KMS-11 (cell line): ENCODE measurements around the gene KDR.

Experiments
- H2AFZ ChIP-seq: fragments of 200-600 bp; sonication (generic); 2 replicates; pipeline ENCODE4 v1.6.1; 2016; ENCODE audit warnings: antibody characterized with exemption, mixed run types, low read depth
- H3K27ac ChIP-seq: fragments of 200-600 bp; sonication (generic); 2 replicates; pipeline ENCODE4 v1.6.1; 2016; ENCODE audit warnings: mild to moderate bottlenecking, mixed run types
- H3K27me3 ChIP-seq: fragments of 200-600 bp; sonication (generic); 2 replicates; pipeline ENCODE4 v1.6.1; 2017; ENCODE audit warnings: mild to moderate bottlenecking, low read depth, mixed run types, moderate library complexity; ENCODE audit not compliant: insufficient read depth
- H3K36me3 ChIP-seq: fragments of 200-600 bp; sonication (generic); 2 replicates; pipeline ENCODE4 v1.6.1; 2017; ENCODE audit warnings: mild to moderate bottlenecking, mixed run types; ENCODE audit not compliant: insufficient read depth
- H3K4me1 ChIP-seq: fragments of 200-600 bp; sonication (generic); 2 replicates; pipeline ENCODE4 v1.6.1; 2016; ENCODE audit warnings: mild to moderate bottlenecking, low read depth, mixed run types; ENCODE audit not compliant: poor library complexity, severe bottlenecking
- H3K4me2 ChIP-seq: fragments of 200-600 bp; sonication (generic); 2 replicates; pipeline ENCODE4 v1.7.0; 2016; ENCODE audit warnings: mild to moderate bottlenecking, mixed run types
- H3K4me3 ChIP-seq: fragments of 200-600 bp; sonication (generic); IDR thresholded peaks from 2 replicates; pipeline ENCODE4 v1.6.1; 2017; ENCODE audit warnings: low read depth, low read length, mixed read lengths; ENCODE audit not compliant: insufficient read depth
- H3K79me2 ChIP-seq: fragments of 200-600 bp; sonication (generic); 2 replicates; pipeline ENCODE4 v1.6.1; 2016; ENCODE audit warnings: low read depth, mixed run types; ENCODE audit not compliant: insufficient read depth
- H3K9ac ChIP-seq: fragments of 200-600 bp; sonication (generic); 2 replicates; pipeline ENCODE4 v1.6.1; 2016; ENCODE audit warnings: mild to moderate bottlenecking, mixed run types
- H4K20me1 ChIP-seq: fragments of 200-600 bp; sonication (generic); 2 replicates; pipeline ENCODE4 v1.6.1; 2016; ENCODE audit warnings: mild to moderate bottlenecking, mixed run types; ENCODE audit not compliant: insufficient read depth
- CTCF ChIP-seq: fragments of 200-600 bp; sonication (generic); conservative IDR thresholded peaks from 2 replicates; pipeline ENCODE4 v1.6.1; 2017; ENCODE audit warnings: low read depth, mild to moderate bottlenecking, antibody characterized with exemption, low read length, moderate library complexity, mixed read lengths

The KDR gene

GRCh38 chr4:55066018-55066417 lies 59.4 kb downstream of the KDR start:
- TF ChIP-seq CTCF, result no peak
- Histone ChIP-seq H3K79me2 (no peaks in the 10 kb centered on the region), H3K4me1 (no peaks in the 10 kb centered on the region), H3K4me2 (no peak overlapping the region), H3K27ac (no peak overlapping the region), H4K20me1 (no peaks in the 10 kb centered on the region), H2AFZ (no peak overlapping the region), H3K27me3 (no peaks in the 10 kb centered on the region), H3K36me3 (no peaks in the 10 kb centered on the region), H3K4me3 (no peak overlapping the region), H3K9ac (no peak overlapping the region)

GRCh38 chr4:55055529-55055928 lies 69.9 kb downstream of the KDR start:
- no peak overlapping the region for H3K4me3 ChIP-seq
- H3K27ac ChIP-seq, result peak overlapping the region; percentile 9; the same call in 1 of the 2 replicates
- H3K79me2 ChIP-seq, result no peaks in the 10 kb centered on the region
- H3K4me2 ChIP-seq, result peak overlapping the region; percentile 36
- no peaks in the 10 kb centered on the region for H3K27me3 ChIP-seq
- H3K9ac ChIP-seq, result no peak overlapping the region
- no peak for TF ChIP-seq CTCF
- peaks cover 24% of the 10 kb centered on the region for H3K4me1 ChIP-seq
- H4K20me1 ChIP-seq, result no peaks in the 10 kb centered on the region
- no peaks in the 10 kb centered on the region for H3K36me3 ChIP-seq
- H2AFZ ChIP-seq, result peak overlapping the region; percentile 6; the same call in 1 of the 2 replicates

- Histone ChIP-seq H3K27ac (no peak overlapping the region), H3K36me3 (no peaks in the 10 kb centered on the region), H3K4me3 (no peak overlapping the region), H3K79me2 (no peaks in the 10 kb centered on the region), H3K4me2 (no peak overlapping the region), H4K20me1 (no peaks in the 10 kb centered on the region), H3K4me1 (peaks cover 22% of the 10 kb centered on the region), H3K27me3 (no peaks in the 10 kb centered on the region), H2AFZ (no peak overlapping the region), H3K9ac (no peak overlapping the region)
- TF ChIP-seq CTCF, result no peak
These were observed 73.9 kb downstream of the KDR start for GRCh38 chr4:55051532-55051931.

DNA sequence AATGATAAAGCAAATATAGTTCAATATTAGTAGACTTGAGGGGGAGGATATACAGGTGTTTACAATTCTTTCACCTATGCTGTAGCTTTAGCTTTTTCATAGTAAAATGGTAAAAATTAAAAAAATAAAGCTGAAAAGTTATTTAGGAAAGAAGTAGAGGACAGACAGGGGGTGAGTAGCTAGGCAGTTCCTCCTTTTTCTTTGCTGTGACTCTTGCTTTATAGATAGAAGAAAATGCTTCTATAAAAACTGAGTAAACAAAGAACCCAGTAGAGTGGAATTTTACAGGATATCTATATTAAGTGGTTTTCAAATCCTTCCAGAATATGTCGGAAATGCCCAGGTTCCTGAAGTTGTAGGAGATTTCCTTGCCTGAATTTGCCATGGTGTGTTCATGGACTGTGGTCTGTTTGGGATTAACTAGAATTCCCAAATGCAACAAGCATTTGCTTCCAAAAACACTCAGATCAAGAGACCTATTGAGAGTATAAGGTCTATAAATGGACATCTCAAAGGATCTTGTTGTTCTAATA lies 74.9 kb downstream of the KDR start:
- TF ChIP-seq CTCF, result no peak
- H3K27ac ChIP-seq, result no peak overlapping the region

More for the DNA sequence above, 74.9 kb downstream of the KDR start:
- H3K9ac ChIP-seq, result no peak overlapping the region
- no peak overlapping the region for H2AFZ ChIP-seq
- no peaks in the 10 kb centered on the region for H3K36me3 ChIP-seq
- no peaks in the 10 kb centered on the region for H3K27me3 ChIP-seq
- peaks cover 12% of the 10 kb centered on the region for H3K4me1 ChIP-seq
- H3K79me2 ChIP-seq, result no peaks in the 10 kb centered on the region
- no peaks in the 10 kb centered on the region for H4K20me1 ChIP-seq
- no peak overlapping the region for H3K4me2 ChIP-seq
- H3K4me3 ChIP-seq, result no peak overlapping the region
